Smooth muscle cell of the brain vasculature (primary cell): ENCODE results near the gene UFSP2.
A peak's percentile ranks its signal among the peaks of the same experiment; 100 is the strongest.

Source experiments
- DNase-seq: peaks from one replicate; pipeline ENCODE4 v3.0.0-alpha.2; 2012; ENCODE audit warnings: low read depth, low spot score

The UFSP2 gene

GRCh38 chr4:185384061-185384460 is 41.7 kb downstream of the UFSP2 start:
- no peak for DNase-seq

GRCh38 chr4:185383451-185383850 is 42.3 kb downstream of the UFSP2 start:
- DNase-seq, result no peak

- DNase-seq, result no peak
These were observed 43.0 kb downstream of the UFSP2 start for GRCh38 chr4:185382754-185383153.

DNA sequence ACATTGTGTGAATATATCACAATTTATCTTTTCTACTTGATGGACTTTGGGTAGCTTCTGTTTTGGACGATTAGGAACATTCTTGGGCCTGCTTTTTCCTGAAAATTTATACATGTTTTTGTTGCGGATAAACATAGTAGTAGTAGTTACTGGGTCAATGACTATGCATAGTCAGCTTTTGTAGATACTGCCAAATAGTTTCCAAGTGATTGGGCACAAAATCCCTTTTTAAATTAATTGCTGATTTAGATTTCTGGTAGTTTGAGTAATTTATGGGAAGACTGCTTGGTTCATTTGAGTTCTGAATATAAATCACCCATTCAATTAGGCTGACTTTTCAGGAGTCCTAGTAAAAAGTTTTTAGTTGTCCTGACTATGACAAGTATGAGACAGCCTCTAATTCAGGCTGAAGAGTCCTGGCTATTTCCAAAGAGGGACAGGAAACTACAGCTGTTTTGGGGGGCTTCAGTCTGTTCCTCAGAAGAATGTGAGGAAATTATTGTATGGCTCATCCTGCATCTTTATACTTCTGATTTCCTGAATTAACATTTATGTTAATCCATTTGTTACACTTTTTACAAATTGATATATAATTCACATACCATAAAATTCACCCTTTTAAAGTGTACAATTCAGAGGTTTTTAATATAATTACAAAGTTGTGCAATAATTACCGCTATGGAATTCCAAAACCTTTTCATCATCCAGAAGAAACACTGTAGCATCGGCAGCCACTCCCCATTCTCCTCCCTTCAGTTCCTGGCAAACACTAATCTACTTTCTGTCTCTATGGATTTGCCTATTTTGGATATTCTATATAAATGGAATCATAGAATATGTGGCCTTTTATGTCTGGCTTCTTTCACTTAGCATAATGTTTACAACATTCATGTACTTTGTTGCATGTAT is 44.2 kb downstream of the UFSP2 start:
- no peak for DNase-seq

DNA sequence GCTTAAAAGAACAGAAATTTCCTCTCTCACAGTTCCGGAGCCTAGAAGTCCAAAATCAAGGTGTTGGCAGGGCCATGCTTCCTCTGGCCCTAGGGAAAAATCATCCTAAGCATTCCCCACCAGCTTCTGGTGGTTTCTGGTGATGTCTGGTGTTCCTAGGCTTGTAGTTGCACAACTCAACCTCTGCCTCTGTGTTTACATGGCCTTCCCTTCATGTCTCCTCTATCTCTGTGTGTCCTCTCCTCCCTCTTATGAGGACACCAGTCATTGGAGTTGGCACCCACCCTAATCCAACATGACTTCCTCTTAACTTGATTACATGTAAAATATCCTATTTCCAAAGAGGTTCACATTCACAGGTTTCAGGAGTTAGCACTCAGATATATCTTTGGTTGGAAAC is 45.4 kb downstream of the UFSP2 start:
- DNase-seq, result no peak

GRCh38 chr4:185379326-185380295 is 46.2 kb downstream of the UFSP2 start:
- no peak for DNase-seq

DNA sequence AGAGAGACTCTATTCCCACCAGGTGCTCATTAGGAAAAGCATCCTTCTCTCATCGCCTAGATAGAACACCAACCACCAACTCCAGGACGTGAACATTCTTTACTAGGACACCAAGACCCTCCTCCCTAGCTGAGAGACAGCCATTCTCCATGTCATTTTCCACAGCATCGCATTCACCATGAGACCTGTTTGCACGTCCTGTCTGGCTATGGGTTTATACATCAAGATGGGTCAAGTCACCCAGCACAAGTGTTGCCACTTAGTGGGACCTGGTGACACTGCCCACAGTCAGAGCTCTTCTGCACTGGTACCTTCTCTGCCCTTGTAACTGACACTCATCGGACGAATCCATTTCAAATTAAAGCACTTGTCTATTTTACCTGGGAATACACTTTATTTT is 47.5 kb downstream of the UFSP2 start:
- no peak for DNase-seq

- DNase-seq, result no peak
These were observed 51.2 kb downstream of the UFSP2 start for GRCh38 chr4:185374573-185374972.

- DNase-seq, result no peak
These were observed 51.7 kb downstream of the UFSP2 start for GRCh38 chr4:185374027-185374426.

DNA sequence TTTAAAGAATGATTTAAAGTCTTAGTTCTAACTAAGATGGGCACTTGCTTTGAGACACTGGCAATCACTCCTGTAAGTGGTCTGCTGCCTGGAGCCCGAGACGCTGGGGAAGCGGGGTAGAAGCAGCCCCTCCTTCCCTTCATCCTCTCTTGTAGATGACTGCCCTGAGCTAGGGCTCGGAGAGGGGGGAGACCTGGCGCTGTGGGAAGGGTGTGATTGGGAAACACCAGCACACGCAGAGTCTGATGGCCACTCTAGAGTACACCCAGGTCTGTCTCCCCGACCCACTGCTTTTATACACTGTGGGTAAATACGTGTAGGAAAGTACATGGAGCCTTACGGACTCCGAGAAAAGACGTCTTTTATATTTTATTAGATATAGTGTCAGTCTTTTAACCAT is 54.1 kb downstream of the UFSP2 start:
- DNase-seq, result no peak

- no peak for DNase-seq
These were observed 55.4 kb downstream of the UFSP2 start for GRCh38 chr4:185370268-185370949.

DNA sequence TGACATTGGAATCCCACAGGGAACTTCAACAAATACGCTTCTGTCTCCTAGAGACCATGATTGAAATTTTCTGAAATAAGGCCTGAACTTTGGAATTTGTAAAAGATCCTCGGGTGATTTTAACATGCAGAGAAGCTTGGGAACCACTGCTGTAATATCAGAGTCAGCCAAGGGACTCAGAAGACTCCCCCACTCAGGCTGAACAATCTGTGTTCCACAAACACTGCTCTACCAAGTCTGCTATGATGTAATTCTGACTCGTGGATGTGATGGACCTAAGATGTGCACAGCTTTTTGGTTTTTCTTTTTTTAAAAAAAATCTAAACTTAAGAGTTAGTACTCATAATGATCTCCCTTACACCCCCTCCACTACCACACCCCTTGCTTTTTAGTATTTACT is 56.0 kb downstream of the UFSP2 start:
- DNase-seq, result no peak

DNA sequence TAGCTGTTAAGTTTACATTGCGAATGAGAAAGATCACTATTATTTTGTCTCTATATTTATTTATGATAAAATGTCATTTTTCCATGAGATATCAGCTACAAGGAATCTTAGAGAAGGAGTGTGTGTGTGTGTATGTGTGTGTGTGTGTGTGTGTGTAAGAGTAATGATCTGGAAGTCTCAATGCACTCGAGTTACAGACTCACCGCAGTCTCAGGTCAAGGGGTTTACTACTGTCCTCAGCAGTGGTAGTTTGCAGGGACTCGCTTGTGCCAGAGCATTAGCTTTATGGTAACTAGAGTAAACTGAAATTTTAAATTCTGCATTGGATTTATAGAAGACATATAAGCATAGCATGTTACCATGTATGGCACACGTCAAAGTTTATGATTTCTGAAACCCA is 60.9 kb downstream of the UFSP2 start:
- no peak for DNase-seq

- no peak for DNase-seq
These were observed 62.5 kb downstream of the UFSP2 start for GRCh38 chr4:185363251-185363650.

DNA sequence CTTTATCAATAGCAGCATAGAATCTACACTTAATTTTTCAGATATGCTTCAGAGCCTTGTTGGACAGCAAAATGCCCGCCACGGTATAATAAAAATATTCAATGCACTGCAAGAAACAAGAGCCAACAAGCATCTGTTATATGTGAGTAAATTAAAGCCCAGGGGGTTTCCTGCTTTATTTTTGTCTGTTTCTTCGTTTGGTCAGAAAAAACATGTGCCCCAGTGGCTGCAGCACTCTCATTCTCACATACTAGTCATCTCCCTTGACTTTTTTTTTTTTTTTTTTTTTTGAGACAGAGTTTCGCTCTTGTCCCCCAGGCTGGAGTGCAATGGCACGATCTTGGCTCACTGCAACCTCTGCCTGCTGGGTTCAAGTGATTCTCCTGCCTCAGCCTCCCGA is 63.2 kb downstream of the UFSP2 start:
- DNase-seq, result peak; percentile 26

- DNase-seq, result no peak
These were observed 63.9 kb downstream of the UFSP2 start for GRCh38 chr4:185361872-185362271.

- peak; percentile 35 for DNase-seq
These were observed 65.9 kb downstream of the UFSP2 start for GRCh38 chr4:185359767-185360446.

DNA sequence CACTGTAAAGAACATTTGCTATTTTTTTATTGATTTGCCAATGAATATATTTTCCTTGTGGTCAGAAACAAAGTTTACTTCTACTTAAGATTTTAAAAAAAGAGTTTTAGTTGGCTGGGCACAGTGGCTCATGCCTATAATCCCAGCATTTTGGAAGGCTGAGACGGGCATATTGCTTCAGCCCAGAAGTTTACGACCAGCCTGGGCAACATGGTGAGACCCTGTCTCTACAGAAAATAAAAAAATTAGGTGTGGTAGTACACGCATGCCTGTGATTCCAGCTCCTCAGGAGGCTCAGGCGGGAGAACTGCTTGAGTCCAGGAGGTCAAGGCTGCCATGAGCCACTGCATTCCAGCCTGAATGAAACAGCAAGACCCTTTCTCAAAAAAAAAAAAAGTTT is 66.8 kb downstream of the UFSP2 start:
- DNase-seq, result peak; percentile 59

- DNase-seq, result no peak
These were observed 67.2 kb downstream of the UFSP2 start for GRCh38 chr4:185358514-185358913.

GRCh38 chr4:185357733-185358440 is 67.9 kb downstream of the UFSP2 start:
- DNase-seq, result no peak

GRCh38 chr4:185357211-185357610 is 68.6 kb downstream of the UFSP2 start:
- DNase-seq, result no peak
